KOPT-K1 (cell line): ENCODE data around the gene OR1E1.
"Not testable (repeated sequence)": the region's sequence is repeated elsewhere in the genome, so short reads cannot be mapped to it uniquely, and the experiment has no call there.

Source experiments
- H3K27ac ChIP-seq: fragments of 200-600 bp; sonication (generic); 2 replicates; pipeline ENCODE4 v1.5.1; 2016; ENCODE audit warnings: antibody characterized with exemption, mild to moderate bottlenecking, low read depth, low read length; ENCODE audit not compliant: poor library complexity, severe bottlenecking
- H3K36me3 ChIP-seq: fragments of 200-600 bp; sonication (generic); 2 replicates; pipeline ENCODE4 v1.5.1; 2017; ENCODE audit warnings: antibody characterized with exemption, mild to moderate bottlenecking, low read length, moderate library complexity; ENCODE audit not compliant: insufficient read depth
- H3K9me3 ChIP-seq: fragments of 200-600 bp; sonication (generic); 2 replicates; pipeline ENCODE4 v1.5.1; 2017; ENCODE audit warnings: antibody characterized with exemption, low read length, mild to moderate bottlenecking; ENCODE audit not compliant: insufficient read depth, poor library complexity, severe bottlenecking

OR1E1 gene

GRCh38 chr17:3398310-3398709, at the start of gene OR1E1:
Gene OR1E1, minus strand, starts transcription at chr17:3398410. Its CDS starts 0 bp downstream, at chr17:3398410.
- H3K27ac ChIP-seq: no peak within 1 kb of the TSS
- no peaks in the 10 kb centered on the region for H3K36me3 ChIP-seq
- no peaks in the 10 kb centered on the region for H3K9me3 ChIP-seq

DNA sequence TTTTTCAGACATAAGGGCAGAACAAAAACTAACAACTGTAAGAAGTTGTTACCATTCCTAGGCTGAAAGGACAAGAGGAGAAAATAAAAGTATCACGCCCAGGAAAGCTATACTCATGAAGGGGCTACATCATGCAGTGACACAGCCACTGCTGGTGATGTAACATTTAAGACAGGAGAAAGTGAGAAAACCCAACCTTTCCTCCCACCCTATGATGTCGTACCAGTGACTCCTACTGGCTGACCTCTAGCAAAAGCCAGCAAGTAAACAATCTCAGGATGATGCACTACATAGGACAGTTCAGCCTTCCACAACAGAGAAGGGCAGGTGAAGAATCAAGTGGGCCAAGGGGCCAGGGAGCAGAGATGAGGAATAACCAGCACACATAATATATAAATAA, 49.4 kb upstream of the OR1E1 start:
- Histone ChIP-seq H3K27ac (no peak overlapping the region), H3K9me3 (no peaks in the 10 kb centered on the region), H3K36me3 (no peaks in the 10 kb centered on the region)

DNA sequence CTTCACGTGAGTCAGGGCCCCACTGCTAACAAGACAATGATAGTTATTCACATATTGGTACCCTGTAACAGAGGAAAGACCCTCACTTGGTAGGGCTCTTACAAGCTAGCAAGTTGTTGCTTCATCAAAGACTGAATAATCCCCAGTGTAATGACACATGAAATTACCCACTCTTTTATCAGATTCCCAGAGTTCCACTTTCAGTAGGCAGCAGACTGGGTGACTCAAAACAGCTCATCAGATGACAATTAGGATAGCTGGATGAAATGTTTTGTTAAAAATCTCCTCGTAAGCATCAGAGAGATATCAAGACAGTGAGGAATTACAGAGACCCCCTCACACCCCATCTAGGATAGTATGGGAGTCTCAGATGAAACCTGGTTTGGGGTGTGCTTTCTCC, 42.2 kb upstream of the OR1E1 start:
- H3K27ac ChIP-seq: no peak overlapping the region
- H3K9me3 ChIP-seq: no peaks in the 10 kb centered on the region
- H3K36me3 ChIP-seq: no peaks in the 10 kb centered on the region

DNA sequence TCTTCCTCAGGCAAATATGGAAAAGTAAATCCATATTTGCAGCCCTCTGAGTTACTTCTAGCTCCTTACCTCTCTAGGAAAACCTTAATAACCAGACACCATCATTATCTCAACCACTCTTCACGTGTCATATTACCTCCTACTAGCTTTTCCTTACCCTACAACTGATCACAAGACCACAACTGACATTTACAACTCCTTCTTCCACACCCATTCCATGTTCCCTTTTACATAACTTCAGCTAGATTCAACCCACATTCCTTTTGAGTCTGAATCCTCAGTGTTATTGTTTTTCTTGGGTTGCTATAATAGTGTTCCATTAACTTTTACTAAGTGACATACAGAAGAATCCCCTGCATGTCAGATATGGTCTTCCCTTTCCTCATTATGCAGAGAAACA, 40.2 kb upstream of the OR1E1 start:
- no peak overlapping the region for H3K27ac ChIP-seq
- H3K9me3 ChIP-seq: no peaks in the 10 kb centered on the region
- H3K36me3 ChIP-seq: no peaks in the 10 kb centered on the region

DNA sequence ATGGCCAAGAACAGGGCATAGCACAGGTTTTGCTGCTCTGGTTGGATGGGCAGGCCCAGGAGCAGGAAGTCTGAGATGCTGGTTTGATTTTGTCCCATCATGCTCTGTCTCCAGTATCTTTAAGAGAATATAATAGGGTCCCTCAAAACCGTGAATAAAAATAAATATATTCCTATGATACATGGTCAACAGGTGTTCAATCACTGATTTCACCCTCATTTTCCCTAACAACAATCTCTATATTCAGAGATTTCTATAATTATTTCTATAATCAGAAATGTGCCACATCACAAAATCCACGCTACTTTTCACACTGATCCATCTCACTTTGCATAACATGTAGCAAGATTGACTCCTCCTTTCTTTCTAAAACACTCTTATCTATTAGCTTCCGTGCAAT, 35.5 kb upstream of the OR1E1 start, which contains the start of gene OR1E2:
Gene OR1E2 (minus strand): TSS at position 101 of the 400 bp plus-strand sequence. CDS start 0 bp downstream, at position 101.
- H3K27ac ChIP-seq: no peak within 1 kb of the TSS
- H3K9me3 ChIP-seq: peaks cover 3% of the 10 kb centered on the region
- no peaks in the 10 kb centered on the region for H3K36me3 ChIP-seq

- H3K9me3 ChIP-seq, H3K36me3 ChIP-seq, H3K27ac ChIP-seq: not testable (repeated sequence)
Observed at GRCh38 chr17:3433215-3433614, 35.0 kb upstream of the OR1E1 start.

GRCh38 chr17:3418222-3418621, 20.0 kb upstream of the OR1E1 start:
- Histone ChIP-seq H3K36me3 (no peaks in the 10 kb centered on the region), H3K27ac (no peak overlapping the region), H3K9me3 (no peaks in the 10 kb centered on the region)

DNA sequence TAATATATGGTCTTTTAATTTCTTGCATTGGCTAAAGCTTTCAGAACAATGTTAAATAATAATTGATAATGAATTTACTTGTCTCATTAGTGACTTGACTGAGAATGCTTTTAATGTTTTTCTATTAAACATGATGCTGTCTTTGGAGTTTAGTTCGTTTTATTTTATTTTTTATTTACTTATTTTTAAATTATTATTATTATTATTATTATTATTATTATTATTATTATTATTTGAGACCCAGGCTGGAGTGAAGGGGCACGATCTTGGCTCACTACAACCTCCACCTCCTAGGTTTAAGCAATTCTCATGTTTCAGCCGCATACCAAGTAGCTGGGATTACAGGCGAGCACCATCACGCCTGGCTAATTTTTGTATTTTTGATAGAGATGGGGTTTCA, 17.4 kb upstream of the OR1E1 start:
- Histone ChIP-seq H3K36me3 (no peaks in the 10 kb centered on the region), H3K27ac (no peak overlapping the region), H3K9me3 (no peaks in the 10 kb centered on the region)

DNA sequence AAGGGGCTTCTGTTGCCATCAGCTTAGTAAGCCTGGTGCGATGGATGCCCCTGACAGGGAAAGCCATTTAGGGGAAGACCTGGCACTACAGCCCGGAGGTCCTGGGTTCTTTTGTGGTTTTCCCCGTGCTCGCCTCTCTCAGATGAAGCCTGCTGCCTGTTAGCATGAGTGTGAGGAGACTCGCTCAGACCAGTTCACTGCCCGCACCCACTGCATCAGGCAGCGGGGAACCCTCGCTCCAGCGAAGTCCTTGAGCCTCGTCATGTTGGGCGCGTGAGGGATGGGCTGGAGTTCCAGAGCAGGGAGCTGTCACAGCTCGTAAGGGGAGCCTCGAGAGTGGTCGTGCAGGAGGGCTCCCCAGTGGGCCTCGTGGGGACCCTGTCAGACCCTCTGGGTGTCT, 14.0 kb upstream of the OR1E1 start:
- H3K27ac ChIP-seq, H3K9me3 ChIP-seq, H3K36me3 ChIP-seq: not testable (repeated sequence)

DNA sequence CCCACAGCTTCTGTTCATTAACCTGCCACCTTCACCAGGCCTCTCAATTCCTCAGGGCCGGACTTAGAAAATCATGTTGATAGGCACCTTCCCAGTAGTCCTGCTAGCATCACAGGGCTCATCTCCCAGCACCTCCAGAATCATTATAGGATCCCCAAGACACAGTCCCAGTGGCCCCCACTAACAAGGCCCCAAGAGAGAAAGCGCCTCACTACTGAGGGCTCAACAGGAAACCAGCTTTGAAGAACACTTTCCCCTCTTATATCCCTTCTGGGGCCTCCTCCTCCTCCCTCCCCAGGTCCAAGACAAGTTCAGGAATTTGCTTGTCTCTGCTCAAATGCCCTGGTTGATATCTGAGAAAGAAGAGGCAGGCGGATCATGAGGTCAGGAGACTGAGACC, 12.9 kb upstream of the OR1E1 start, which contains the start of gene OR3A3:
Gene OR3A3 (plus strand): TSS at position 301 of the 400 bp plus-strand sequence.
- no peak within 1 kb of the TSS for H3K27ac ChIP-seq
- H3K36me3 ChIP-seq: no peaks in the 10 kb centered on the region
- H3K9me3 ChIP-seq: peaks cover 7% of the 10 kb centered on the region

- H3K9me3 ChIP-seq, H3K36me3 ChIP-seq, H3K27ac ChIP-seq: not testable (repeated sequence)
Observed at GRCh38 chr17:3403856-3404255, 5.6 kb upstream of the OR1E1 start.

DNA sequence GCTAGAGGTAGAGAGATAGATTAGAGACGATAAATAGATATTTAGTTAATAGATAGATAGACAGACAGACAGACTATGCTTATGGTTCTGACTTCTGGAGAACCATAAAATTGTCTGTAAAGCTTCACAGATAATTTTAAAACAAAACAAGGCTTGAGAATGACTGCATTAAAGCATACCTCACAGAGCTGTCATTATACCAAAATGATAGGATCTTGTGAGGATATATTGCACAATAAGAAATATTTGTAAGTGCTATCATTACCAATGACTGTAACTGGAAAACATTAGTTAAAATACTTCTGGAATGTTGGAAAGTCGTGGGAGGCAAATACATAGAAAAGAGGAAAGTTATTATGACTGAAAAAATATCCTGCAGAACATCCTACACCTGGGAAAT, 3.6 kb upstream of the OR1E1 start:
- Histone ChIP-seq H3K27ac (no peak overlapping the region), H3K9me3 (no peaks in the 10 kb centered on the region), H3K36me3 (no peaks in the 10 kb centered on the region)

- H3K36me3 ChIP-seq: no peaks in the 10 kb centered on the region
- no peaks in the 10 kb centered on the region for H3K9me3 ChIP-seq
- H3K27ac ChIP-seq: no peak overlapping the region
Observed at GRCh38 chr17:3400055-3400454, 1.8 kb upstream of the OR1E1 start.

GRCh38 chr17:3397801-3398200, 409 bp downstream of the OR1E1 start:
- not testable (repeated sequence) for H3K9me3 ChIP-seq, H3K27ac ChIP-seq, H3K36me3 ChIP-seq

GRCh38 chr17:3389791-3390190, 8.4 kb downstream of the OR1E1 start:
- Histone ChIP-seq H3K9me3 (peaks cover 3% of the 10 kb centered on the region), H3K36me3 (no peaks in the 10 kb centered on the region), H3K27ac (no peak overlapping the region)

GRCh38 chr17:3385869-3386816, 12.1 kb downstream of the OR1E1 start, which contains the start of gene OR3A2:
Gene OR3A2, minus strand, starts transcription at chr17:3386308.
- H3K27ac ChIP-seq: no peak within 1 kb of the TSS
- H3K9me3 ChIP-seq: peaks cover 3% of the 10 kb centered on the region
- H3K36me3 ChIP-seq: no peaks in the 10 kb centered on the region
